ENCODE measurements around the gene OSBP2. TPM values are rescaled to one million over a fixed set of nuclear protein-coding genes. Genes with fewer than 3 reads are reported as not detected.

OSBP2 gene
- total RNA-seq, 1 donor = 11.1 TPM

- no peak for TF ChIP-seq CTCF (IDR thresholded peaks at IDR 0.05; ENCODE audit: insufficient read depth, low read length)
- peak; percentile 69 for DNase-seq (ENCODE audit: low read depth)
- H3K4me3 ChIP-seq (ENCODE audit: low read depth, low read length) = no peak overlapping the region
Observed at GRCh38 chr22:30717331-30717921, 22.8 kb downstream of the OSBP2 start.

GRCh38 chr22:30717952-30718351 is 23.3 kb downstream of the OSBP2 start:
- no peak for TF ChIP-seq CTCF (IDR thresholded peaks at IDR 0.05; ENCODE audit: insufficient read depth, low read length)
- no peak for DNase-seq (ENCODE audit: low read depth)
- H3K4me3 ChIP-seq (ENCODE audit: low read depth, low read length) = no peak overlapping the region

GRCh38 chr22:30718491-30718890 is 23.8 kb downstream of the OSBP2 start:
- no peak for TF ChIP-seq CTCF (IDR thresholded peaks at IDR 0.05; ENCODE audit: insufficient read depth, low read length)
- no peak for DNase-seq (ENCODE audit: low read depth)
- H3K4me3 ChIP-seq (ENCODE audit: low read depth, low read length) = no peak overlapping the region

GRCh38 chr22:30718938-30719337 is 24.3 kb downstream of the OSBP2 start:
- TF ChIP-seq CTCF (IDR thresholded peaks at IDR 0.05; ENCODE audit: insufficient read depth, low read length) = no peak
- H3K4me3 ChIP-seq (ENCODE audit: low read depth, low read length) = no peak overlapping the region
- no peak for DNase-seq (ENCODE audit: low read depth)

- no peak overlapping the region for H3K4me3 ChIP-seq (ENCODE audit: low read depth, low read length)
- DNase-seq (ENCODE audit: low read depth) = no peak
- no peak for TF ChIP-seq CTCF (IDR thresholded peaks at IDR 0.05; ENCODE audit: insufficient read depth, low read length)
Observed at GRCh38 chr22:30720263-30720837, 25.7 kb downstream of the OSBP2 start.

GRCh38 chr22:30721741-30722140 is 27.1 kb downstream of the OSBP2 start:
- no peak for DNase-seq (ENCODE audit: low read depth)
- no peak for TF ChIP-seq CTCF (IDR thresholded peaks at IDR 0.05; ENCODE audit: insufficient read depth, low read length)
- H3K4me3 ChIP-seq (ENCODE audit: low read depth, low read length) = no peak overlapping the region

- no peak for TF ChIP-seq CTCF (IDR thresholded peaks at IDR 0.05; ENCODE audit: insufficient read depth, low read length)
- H3K4me3 ChIP-seq (ENCODE audit: low read depth, low read length) = no peak overlapping the region
- no peak for DNase-seq (ENCODE audit: low read depth)
Observed at GRCh38 chr22:30728826-30729225, 34.2 kb downstream of the OSBP2 start.
